ENCODE measurements around the gene PSMG4.

Gene PSMG4

GRCh38 chr6:3235486-3235885 lies 23.3 kb upstream of the PSMG4 start:
- H4K20me1 ChIP-seq (ENCODE audit: insufficient read depth), result no peaks in the 10 kb centered on the region
- H3K27ac ChIP-seq, result no peak overlapping the region
- no peaks in the 10 kb centered on the region for H3K36me3 ChIP-seq (ENCODE audit: insufficient read depth)
- no peak overlapping the region for H3K4me3 ChIP-seq (IDR thresholded peaks at IDR 0.05; ENCODE audit: insufficient read depth, low read depth, low read length)
- H3K27me3 ChIP-seq (ENCODE audit: insufficient read depth, low read depth), result no peaks in the 10 kb centered on the region
- peaks cover 17% of the 10 kb centered on the region for H3K4me1 ChIP-seq (ENCODE audit: low read depth, poor library complexity, severe bottlenecking)
- no peak for TF ChIP-seq CTCF (conservative IDR thresholded peaks at IDR 0.05; ENCODE audit: low read depth, low read length)
- H3K79me2 ChIP-seq (ENCODE audit: insufficient read depth, low read depth), result no peaks in the 10 kb centered on the region
- H2AFZ ChIP-seq (ENCODE audit: low read depth), result no peak overlapping the region
- H3K9ac ChIP-seq, result no peak overlapping the region
- no peak overlapping the region for H3K4me2 ChIP-seq

GRCh38 chr6:3236005-3236404 lies 22.7 kb upstream of the PSMG4 start:
- Histone ChIP-seq H3K27ac (no peak overlapping the region), H3K4me3 (IDR thresholded peaks at IDR 0.05; ENCODE audit: insufficient read depth, low read depth, low read length) (no peak overlapping the region), H4K20me1 (ENCODE audit: insufficient read depth) (no peaks in the 10 kb centered on the region), H3K79me2 (ENCODE audit: insufficient read depth, low read depth) (no peaks in the 10 kb centered on the region), H2AFZ (ENCODE audit: low read depth) (no peak overlapping the region), H3K4me2 (no peak overlapping the region), H3K9ac (no peak overlapping the region), H3K36me3 (ENCODE audit: insufficient read depth) (no peaks in the 10 kb centered on the region), H3K4me1 (ENCODE audit: low read depth, poor library complexity, severe bottlenecking) (peaks cover 17% of the 10 kb centered on the region), H3K27me3 (ENCODE audit: insufficient read depth, low read depth) (no peaks in the 10 kb centered on the region)
- TF ChIP-seq CTCF (conservative IDR thresholded peaks at IDR 0.05; ENCODE audit: low read depth, low read length), result no peak

GRCh38 chr6:3237761-3238662 lies 20.7 kb upstream of the PSMG4 start:
- H3K27ac ChIP-seq, result no peak overlapping the region
- peak overlapping the region; percentile 45; the same call in 1 of the 2 replicates for H3K4me2 ChIP-seq
- H3K79me2 ChIP-seq (ENCODE audit: insufficient read depth, low read depth), result no peaks in the 10 kb centered on the region
- peak overlapping the region; percentile 6; the same call in 1 of the 2 replicates for H2AFZ ChIP-seq (ENCODE audit: low read depth)
- no peak overlapping the region for H3K9ac ChIP-seq
- no peaks in the 10 kb centered on the region for H4K20me1 ChIP-seq (ENCODE audit: insufficient read depth)
- no peak for TF ChIP-seq CTCF (conservative IDR thresholded peaks at IDR 0.05; ENCODE audit: low read depth, low read length)
- H3K4me3 ChIP-seq (IDR thresholded peaks at IDR 0.05; ENCODE audit: insufficient read depth, low read depth, low read length), result no peak overlapping the region
- peaks cover 17% of the 10 kb centered on the region for H3K4me1 ChIP-seq (ENCODE audit: low read depth, poor library complexity, severe bottlenecking)
- no peaks in the 10 kb centered on the region for H3K36me3 ChIP-seq (ENCODE audit: insufficient read depth)
- H3K27me3 ChIP-seq (ENCODE audit: insufficient read depth, low read depth), result no peaks in the 10 kb centered on the region

- Histone ChIP-seq H3K36me3 (ENCODE audit: insufficient read depth) (no peaks in the 10 kb centered on the region), H2AFZ (ENCODE audit: low read depth) (no peak overlapping the region), H3K9ac (no peak overlapping the region), H3K4me2 (no peak overlapping the region), H3K4me1 (ENCODE audit: low read depth, poor library complexity, severe bottlenecking) (peaks cover 17% of the 10 kb centered on the region), H4K20me1 (ENCODE audit: insufficient read depth) (no peaks in the 10 kb centered on the region), H3K27me3 (ENCODE audit: insufficient read depth, low read depth) (no peaks in the 10 kb centered on the region), H3K27ac (no peak overlapping the region), H3K4me3 (IDR thresholded peaks at IDR 0.05; ENCODE audit: insufficient read depth, low read depth, low read length) (no peak overlapping the region), H3K79me2 (ENCODE audit: insufficient read depth, low read depth) (no peaks in the 10 kb centered on the region)
- no peak for TF ChIP-seq CTCF (conservative IDR thresholded peaks at IDR 0.05; ENCODE audit: low read depth, low read length)
These were observed 19.5 kb upstream of the PSMG4 start for GRCh38 chr6:3239110-3239830.
